ENCODE data around the gene MGAT5.

Gene MGAT5

GRCh38 chr2:134406736-134407135 is 152.9 kb downstream of the MGAT5 start:
- no peak for DNase-seq

GRCh38 chr2:134407154-134407890 is 153.4 kb downstream of the MGAT5 start:
- DNase-seq, result no peak

- no peak for DNase-seq
Measured at GRCh38 chr2:134408386-134408785, 154.5 kb downstream of the MGAT5 start.

GRCh38 chr2:134408791-134409190 is 154.9 kb downstream of the MGAT5 start:
- DNase-seq, result no peak

GRCh38 chr2:134410006-134410405 is 156.1 kb downstream of the MGAT5 start:
- no peak for DNase-seq

GRCh38 chr2:134410831-134411231 is 157.0 kb downstream of the MGAT5 start:
- DNase-seq, result no peak

GRCh38 chr2:134411279-134411827 is 157.5 kb downstream of the MGAT5 start:
- DNase-seq, result no peak

GRCh38 chr2:134411828-134412638 is 158.2 kb downstream of the MGAT5 start:
- DNase-seq, result no peak

GRCh38 chr2:134412639-134412999 is 158.7 kb downstream of the MGAT5 start:
- no peak for DNase-seq

GRCh38 chr2:134413430-134413829 is 159.6 kb downstream of the MGAT5 start:
- DNase-seq, result no peak

GRCh38 chr2:134413912-134414311 is 160.0 kb downstream of the MGAT5 start:
- DNase-seq, result no peak

GRCh38 chr2:134416018-134416417 is 162.1 kb downstream of the MGAT5 start:
- DNase-seq, result no peak

- DNase-seq, result no peak
Measured at GRCh38 chr2:134416637-134417036, 162.8 kb downstream of the MGAT5 start.

- no peak for DNase-seq
Measured at GRCh38 chr2:134417968-134418582, 164.2 kb downstream of the MGAT5 start.

- DNase-seq, result no peak
Measured at GRCh38 chr2:134420259-134420658, 166.4 kb downstream of the MGAT5 start.

GRCh38 chr2:134420920-134421319 is 167.0 kb downstream of the MGAT5 start:
- no peak for DNase-seq

GRCh38 chr2:134421556-134422328 is 167.9 kb downstream of the MGAT5 start:
- no peak for DNase-seq

- DNase-seq, result no peak
Measured at GRCh38 chr2:134425724-134426496, 172.0 kb downstream of the MGAT5 start.

GRCh38 chr2:134426721-134427120 is 172.8 kb downstream of the MGAT5 start:
- no peak for DNase-seq

GRCh38 chr2:134429886-134430285 is 176.0 kb downstream of the MGAT5 start:
- no peak for DNase-seq

- DNase-seq, result no peak
Measured at GRCh38 chr2:134431838-134432434, 178.1 kb downstream of the MGAT5 start.

All from cortex of kidney (tissue), 1 donor.